ENCODE data around the gene LRIT1.
A peak's percentile ranks its signal among the peaks of the same experiment; 100 is the strongest.

LRIT1 gene

GRCh38 chr10:84214046-84214572, 27.2 kb downstream of the LRIT1 start:
- DNase-seq = no peak

- no peak for DNase-seq
Observed at GRCh38 chr10:84213076-84213475, 28.3 kb downstream of the LRIT1 start.

GRCh38 chr10:84212014-84212413, 29.3 kb downstream of the LRIT1 start:
- DNase-seq = no peak

GRCh38 chr10:84211566-84211965, 29.8 kb downstream of the LRIT1 start:
- no peak for DNase-seq

GRCh38 chr10:84208023-84208422, 33.3 kb downstream of the LRIT1 start:
- DNase-seq = no peak

- no peak for DNase-seq
Observed at GRCh38 chr10:84205853-84206525, 35.4 kb downstream of the LRIT1 start.

GRCh38 chr10:84205049-84205852, 36.1 kb downstream of the LRIT1 start:
- DNase-seq = peak; percentile 14

GRCh38 chr10:84204610-84205009, 36.7 kb downstream of the LRIT1 start:
- DNase-seq = no peak

GRCh38 chr10:84204122-84204521, 37.2 kb downstream of the LRIT1 start:
- no peak for DNase-seq

GRCh38 chr10:84202349-84202748, 39.0 kb downstream of the LRIT1 start:
- no peak for DNase-seq

- no peak for DNase-seq
Observed at GRCh38 chr10:84201682-84202081, 39.7 kb downstream of the LRIT1 start.

- no peak for DNase-seq
Observed at GRCh38 chr10:84201244-84201606, 40.1 kb downstream of the LRIT1 start.

GRCh38 chr10:84200537-84201243, 40.7 kb downstream of the LRIT1 start:
- no peak for DNase-seq

GRCh38 chr10:84198206-84198915, 43.0 kb downstream of the LRIT1 start:
- no peak for DNase-seq

- no peak for DNase-seq
Observed at GRCh38 chr10:84197643-84198042, 43.7 kb downstream of the LRIT1 start.

- no peak for DNase-seq
Observed at GRCh38 chr10:84196941-84197340, 44.4 kb downstream of the LRIT1 start.

GRCh38 chr10:84196083-84196482, 45.3 kb downstream of the LRIT1 start:
- no peak for DNase-seq

GRCh38 chr10:84195044-84195830, 46.1 kb downstream of the LRIT1 start:
- no peak for DNase-seq

GRCh38 chr10:84194424-84195043, 46.8 kb downstream of the LRIT1 start, which contains the start of gene CDHR1:
Gene CDHR1, plus strand, starts transcription at chr10:84194537. Its CDS starts 224 bp downstream, at chr10:84194761.
- DNase-seq = no peak

GRCh38 chr10:84193846-84194423, 47.4 kb downstream of the LRIT1 start:
- DNase-seq = no peak

- DNase-seq = no peak
Observed at GRCh38 chr10:84193327-84193726, 48.0 kb downstream of the LRIT1 start.
